Measurements from ENCODE around the gene TJP3.
A peak's percentile ranks its signal among the peaks of the same experiment; 100 is the strongest.

TJP3 gene

DNA sequence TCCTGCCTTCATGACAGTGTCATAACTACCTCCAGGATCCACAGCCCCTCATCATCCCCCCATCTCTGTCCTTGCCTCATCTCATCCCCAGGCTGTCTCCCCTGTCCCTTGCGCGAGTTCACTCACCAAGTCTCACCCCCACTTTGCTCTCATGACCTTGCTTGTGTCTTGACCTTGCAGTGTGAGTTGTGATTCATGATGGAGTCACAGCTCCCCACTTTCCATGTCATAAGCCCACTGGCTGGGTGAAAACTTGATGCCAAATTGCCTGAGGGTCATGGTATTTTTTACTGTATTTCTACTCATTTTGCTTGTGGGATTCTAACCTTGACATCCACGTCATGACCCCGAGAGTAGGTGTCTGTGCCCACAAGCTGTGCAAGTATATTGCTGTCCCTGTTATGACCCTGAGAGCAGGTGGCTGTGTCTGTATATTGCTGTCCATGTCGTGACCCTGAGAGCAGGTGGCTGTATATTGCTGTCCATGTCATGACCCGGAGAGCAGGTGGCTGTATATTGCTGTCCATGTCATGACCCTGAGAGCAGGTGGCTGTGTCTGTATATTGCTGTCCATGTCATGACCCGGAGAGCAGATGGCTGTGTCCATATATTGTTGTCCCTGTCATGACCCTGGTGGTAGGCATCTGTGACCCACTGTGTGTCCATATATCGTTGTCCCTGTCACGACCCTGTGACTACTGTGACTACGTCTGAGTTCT lies 29.5 kb downstream of the TJP3 start:
- no peak for TF ChIP-seq MYC (IDR thresholded peaks at IDR 0.05; ENCODE audit: low read depth, low read length)
- TF ChIP-seq, protein P1, sequence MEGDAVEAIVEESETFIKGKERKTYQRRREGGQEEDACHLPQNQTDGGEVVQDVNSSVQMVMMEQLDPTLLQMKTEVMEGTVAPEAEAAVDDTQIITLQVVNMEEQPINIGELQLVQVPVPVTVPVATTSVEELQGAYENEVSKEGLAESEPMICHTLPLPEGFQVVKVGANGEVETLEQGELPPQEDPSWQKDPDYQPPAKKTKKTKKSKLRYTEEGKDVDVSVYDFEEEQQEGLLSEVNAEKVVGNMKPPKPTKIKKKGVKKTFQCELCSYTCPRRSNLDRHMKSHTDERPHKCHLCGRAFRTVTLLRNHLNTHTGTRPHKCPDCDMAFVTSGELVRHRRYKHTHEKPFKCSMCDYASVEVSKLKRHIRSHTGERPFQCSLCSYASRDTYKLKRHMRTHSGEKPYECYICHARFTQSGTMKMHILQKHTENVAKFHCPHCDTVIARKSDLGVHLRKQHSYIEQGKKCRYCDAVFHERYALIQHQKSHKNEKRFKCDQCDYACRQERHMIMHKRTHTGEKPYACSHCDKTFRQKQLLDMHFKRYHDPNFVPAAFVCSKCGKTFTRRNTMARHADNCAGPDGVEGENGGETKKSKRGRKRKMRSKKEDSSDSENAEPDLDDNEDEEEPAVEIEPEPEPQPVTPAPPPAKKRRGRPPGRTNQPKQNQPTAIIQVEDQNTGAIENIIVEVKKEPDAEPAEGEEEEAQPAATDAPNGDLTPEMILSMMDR (IDR thresholded peaks at IDR 0.05; ENCODE audit: low read depth, low read length) = no peak
- TF ChIP-seq, protein P2, sequence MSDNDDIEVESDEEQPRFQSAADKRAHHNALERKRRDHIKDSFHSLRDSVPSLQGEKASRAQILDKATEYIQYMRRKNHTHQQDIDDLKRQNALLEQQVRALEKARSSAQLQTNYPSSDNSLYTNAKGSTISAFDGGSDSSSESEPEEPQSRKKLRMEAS (IDR thresholded peaks at IDR 0.05; ENCODE audit: low read depth, low read length) = no peak
- no peak for TF ChIP-seq POLR2A (IDR thresholded peaks at IDR 0.05; ENCODE audit: extremely low read depth, insufficient read length)
- no peak for DNase-seq (ENCODE audit: low read depth)
- H3K4me3 ChIP-seq (ENCODE audit: low read depth, low read length) = no peak overlapping the region

DNA sequence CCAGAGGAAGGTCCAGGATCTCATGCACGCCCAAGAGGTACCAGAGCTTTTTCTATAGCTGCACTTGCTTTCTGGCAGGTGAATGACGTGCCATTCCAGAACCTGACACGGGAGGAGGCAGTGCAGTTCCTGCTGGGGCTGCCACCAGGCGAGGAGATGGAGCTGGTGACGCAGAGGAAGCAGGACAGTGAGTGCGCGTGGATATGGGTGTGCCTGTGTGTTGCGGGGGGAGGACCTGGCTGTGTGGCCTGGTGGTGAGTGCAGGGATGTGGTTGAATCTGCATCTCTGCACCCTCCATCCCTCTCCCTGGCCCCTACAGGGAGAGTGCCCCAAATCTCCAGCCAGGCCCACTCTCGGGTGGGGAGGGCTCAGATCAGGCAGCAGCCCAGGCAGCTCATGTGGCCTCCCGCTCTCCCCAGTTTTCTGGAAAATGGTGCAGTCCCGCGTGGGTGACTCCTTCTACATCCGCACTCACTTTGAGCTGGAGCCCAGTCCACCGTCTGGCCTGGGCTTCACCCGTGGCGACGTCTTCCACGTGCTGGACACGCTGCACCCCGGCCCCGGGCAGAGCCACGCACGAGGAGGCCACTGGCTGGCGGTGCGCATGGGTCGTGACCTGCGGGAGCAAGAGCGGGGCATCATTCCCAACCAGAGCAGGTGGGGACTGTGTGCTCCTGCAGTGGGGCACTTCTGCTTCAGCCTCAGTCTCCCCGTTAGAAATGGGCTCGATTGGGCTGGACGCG lies 30.5 kb downstream of the TJP3 start:
- TF ChIP-seq MYC (IDR thresholded peaks at IDR 0.05; ENCODE audit: low read depth, low read length) (no peak), POLR2A (IDR thresholded peaks at IDR 0.05; ENCODE audit: extremely low read depth, insufficient read length) (no peak)
- TF ChIP-seq, protein P1 (IDR thresholded peaks at IDR 0.05; ENCODE audit: low read depth, low read length) = no peak
- TF ChIP-seq, protein P2 (IDR thresholded peaks at IDR 0.05; ENCODE audit: low read depth, low read length) = no peak
- no peak overlapping the region for H3K4me3 ChIP-seq (ENCODE audit: low read depth, low read length)
- DNase-seq (ENCODE audit: low read depth) = no peak

DNA sequence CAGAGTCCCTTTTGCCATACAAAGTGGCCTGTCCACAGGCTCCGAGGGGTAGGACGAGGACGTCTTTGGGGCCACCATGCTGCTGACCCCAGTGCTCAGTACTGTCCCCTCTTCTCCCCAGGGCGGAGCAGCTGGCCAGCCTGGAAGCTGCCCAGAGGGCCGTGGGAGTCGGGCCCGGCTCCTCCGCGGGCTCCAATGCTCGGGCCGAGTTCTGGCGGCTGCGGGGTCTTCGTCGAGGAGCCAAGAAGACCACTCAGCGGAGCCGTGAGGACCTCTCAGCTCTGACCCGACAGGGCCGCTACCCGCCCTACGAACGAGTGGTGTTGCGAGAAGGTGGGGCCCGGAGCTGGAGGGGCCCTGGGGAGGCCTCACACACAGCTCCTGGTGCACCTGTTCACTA lies 32.2 kb downstream of the TJP3 start:
- DNase-seq (ENCODE audit: low read depth) = no peak
- TF ChIP-seq, protein P2 (IDR thresholded peaks at IDR 0.05; ENCODE audit: low read depth, low read length) = no peak
- no peak for TF ChIP-seq POLR2A (IDR thresholded peaks at IDR 0.05; ENCODE audit: extremely low read depth, insufficient read length)
- no peak for TF ChIP-seq MYC (IDR thresholded peaks at IDR 0.05; ENCODE audit: low read depth, low read length)
- TF ChIP-seq, protein P1 (IDR thresholded peaks at IDR 0.05; ENCODE audit: low read depth, low read length) = no peak
- H3K4me3 ChIP-seq (ENCODE audit: low read depth, low read length) = no peak overlapping the region

DNA sequence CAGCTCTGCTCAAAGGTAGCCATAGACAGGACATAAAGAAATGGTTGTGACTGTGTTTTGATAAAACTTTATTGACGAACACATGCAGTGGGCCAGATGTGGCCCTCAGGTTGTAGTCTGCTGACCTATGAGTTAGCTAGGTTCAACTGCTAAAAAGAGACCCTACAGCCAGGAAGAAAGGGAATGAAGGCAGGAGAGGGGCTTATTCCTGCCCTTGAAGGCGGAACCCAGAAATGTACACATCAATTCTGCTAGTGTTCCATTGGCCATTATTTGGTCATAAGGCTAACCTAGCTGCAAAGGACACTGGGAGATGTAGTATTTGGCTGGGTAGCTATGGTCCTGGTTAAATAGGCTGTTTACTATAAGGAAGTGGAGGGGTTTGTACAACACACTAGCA lies 35.3 kb downstream of the TJP3 start:
- TF ChIP-seq, protein P2 (IDR thresholded peaks at IDR 0.05; ENCODE audit: low read depth, low read length) = no peak
- no peak for TF ChIP-seq POLR2A (IDR thresholded peaks at IDR 0.05; ENCODE audit: extremely low read depth, insufficient read length)
- TF ChIP-seq, protein P1 (IDR thresholded peaks at IDR 0.05; ENCODE audit: low read depth, low read length) = no peak
- no peak for TF ChIP-seq MYC (IDR thresholded peaks at IDR 0.05; ENCODE audit: low read depth, low read length)
- DNase-seq (ENCODE audit: low read depth) = peak; percentile 53
- H3K4me3 ChIP-seq (ENCODE audit: low read depth, low read length) = no peak overlapping the region

DNA sequence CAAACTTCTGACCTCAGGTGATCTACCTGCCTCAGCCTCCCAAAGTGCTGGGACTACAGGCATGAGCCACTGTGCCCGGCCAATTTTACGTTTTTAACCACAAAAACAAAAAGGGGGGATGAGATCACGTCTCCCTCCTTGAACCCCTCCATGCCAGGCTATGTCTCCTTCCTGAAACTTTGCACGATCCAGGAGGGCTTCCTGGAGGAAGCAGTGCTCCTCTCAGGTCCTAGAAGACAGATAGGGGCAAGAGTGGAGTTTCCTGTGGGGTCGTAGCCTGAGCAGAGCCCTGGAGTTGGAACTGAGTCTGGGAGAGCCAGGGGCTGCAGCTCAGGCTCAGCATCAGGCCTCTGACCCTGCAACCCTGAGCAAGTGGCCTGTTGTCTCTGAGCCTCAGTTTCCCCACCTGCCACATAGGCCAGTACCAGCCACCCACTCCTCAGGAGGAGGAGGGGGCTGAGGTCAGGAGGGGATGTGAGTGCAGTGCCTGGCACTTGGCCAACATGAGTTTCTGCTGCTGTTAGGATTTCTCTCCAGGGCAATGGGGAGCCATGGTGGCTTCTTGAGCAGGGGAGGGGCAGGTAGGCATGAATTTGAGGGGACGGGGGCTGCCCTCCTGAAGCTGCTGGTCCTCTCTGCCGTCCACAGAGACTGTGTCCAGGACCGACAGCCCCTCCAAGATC lies 37.3 kb downstream of the TJP3 start:
- H3K4me3 ChIP-seq (ENCODE audit: low read depth, low read length) = no peak overlapping the region
- TF ChIP-seq POLR2A (IDR thresholded peaks at IDR 0.05; ENCODE audit: extremely low read depth, insufficient read length) = no peak
- TF ChIP-seq MYC (IDR thresholded peaks at IDR 0.05; ENCODE audit: low read depth, low read length) = no peak
- TF ChIP-seq, protein P2 (IDR thresholded peaks at IDR 0.05; ENCODE audit: low read depth, low read length) = no peak
- TF ChIP-seq, protein P1 (IDR thresholded peaks at IDR 0.05; ENCODE audit: low read depth, low read length) = no peak
- no peak for DNase-seq (ENCODE audit: low read depth)
